ENCODE measurements around the gene GASK1B. TPM values are rescaled to one million over a fixed set of nuclear protein-coding genes. Genes with fewer than 3 reads are reported as not detected.
A peak's percentile ranks its signal among the peaks of the same experiment; 100 is the strongest.

GASK1B gene
- total RNA-seq, 1 donor from 2014 or later: 29.1 TPM

DNA sequence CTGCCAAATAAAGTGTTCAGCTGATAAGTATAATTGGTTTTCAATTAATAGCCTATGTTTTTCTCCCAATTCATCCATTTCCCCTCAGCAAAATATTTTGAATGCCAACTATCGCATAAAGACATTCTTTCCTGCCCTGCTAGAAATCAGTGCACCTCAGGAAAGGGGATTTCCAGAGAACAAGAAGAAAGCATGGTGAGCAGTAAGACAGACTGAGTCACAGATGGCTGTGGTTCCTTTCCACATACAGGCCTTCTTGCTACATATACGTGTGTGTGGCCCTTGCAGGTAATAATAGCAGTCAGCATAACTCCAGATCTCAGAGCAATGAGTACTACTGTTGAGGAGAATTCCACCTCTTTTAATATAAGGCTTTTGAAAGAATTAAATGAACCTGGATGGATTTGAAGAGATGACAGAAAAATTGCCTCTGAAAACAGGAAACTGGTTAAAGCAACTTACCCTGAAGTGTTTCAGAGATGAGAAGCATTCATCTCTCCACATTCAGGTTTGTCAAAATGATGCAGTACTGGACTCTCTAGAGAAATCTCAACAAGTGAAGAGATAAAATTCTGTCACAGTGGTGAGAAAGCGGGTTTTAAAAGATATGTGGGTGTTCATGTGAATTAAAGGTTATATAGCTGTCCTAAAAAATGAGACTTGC lies 13.6 kb downstream of the GASK1B start:
- Mint-ChIP-seq H3K27ac (peak overlapping the region; percentile 81), H3K4me3 (no peak overlapping the region), H3K4me1 (peaks cover 60% of the 10 kb centered on the region), H3K9me3 (no peaks in the 10 kb centered on the region), H3K36me3 (peaks cover 5% of the 10 kb centered on the region), H3K27me3 (ENCODE audit: low read depth) (no peaks in the 10 kb centered on the region)
- no peak for DNase-seq (ENCODE audit: low spot score in 2 of 2, unreplicated experiment in 2 of 2)
- TF ChIP-seq CTCF (IDR thresholded peaks at IDR 0.05; ENCODE audit: unreplicated experiment): no peak

DNA sequence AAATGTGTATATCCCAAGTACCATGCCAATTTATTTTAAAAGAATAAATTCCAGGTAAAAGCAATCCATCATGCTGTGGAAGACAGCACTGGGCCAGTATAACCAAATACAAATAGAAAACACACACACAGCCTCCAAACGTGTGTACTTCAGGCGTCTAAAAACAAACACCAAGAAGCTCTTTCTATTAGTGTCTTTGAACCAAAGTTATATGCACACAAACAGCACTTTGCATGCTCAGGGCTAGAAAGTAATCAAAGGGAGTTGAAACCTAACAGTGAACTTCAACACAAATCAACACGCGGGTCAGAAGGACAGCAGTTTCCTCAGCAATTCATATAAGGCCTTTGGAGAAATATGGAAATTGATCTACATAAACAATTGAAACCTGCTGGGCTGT lies 15.4 kb downstream of the GASK1B start:
- no peak overlapping the region for H3K4me3 Mint-ChIP-seq

GRCh38 chr4:158155656-158156356 lies 17.0 kb downstream of the GASK1B start:
- TF ChIP-seq CTCF (IDR thresholded peaks at IDR 0.05; ENCODE audit: unreplicated experiment): no peak
- H3K27ac Mint-ChIP-seq: no peak overlapping the region
- H3K27me3 Mint-ChIP-seq (ENCODE audit: low read depth): no peaks in the 10 kb centered on the region
- peaks cover 39% of the 10 kb centered on the region for H3K36me3 Mint-ChIP-seq
- H3K4me3 Mint-ChIP-seq: no peak overlapping the region
- peaks cover 24% of the 10 kb centered on the region for H3K9me3 Mint-ChIP-seq
- no peak for DNase-seq (ENCODE audit: low spot score in 2 of 2, unreplicated experiment in 2 of 2)
- H3K4me1 Mint-ChIP-seq: peaks cover 45% of the 10 kb centered on the region

More for the DNA sequence above, 15.4 kb downstream of the GASK1B start:
- no peak for DNase-seq (ENCODE audit: low spot score in 2 of 2, unreplicated experiment in 2 of 2)
- Mint-ChIP-seq H3K36me3 (peaks cover 23% of the 10 kb centered on the region), H3K4me1 (peaks cover 57% of the 10 kb centered on the region), H3K9me3 (peaks cover 11% of the 10 kb centered on the region), H3K27me3 (ENCODE audit: low read depth) (no peaks in the 10 kb centered on the region), H3K27ac (peak overlapping the region; percentile 54)
- no peak for TF ChIP-seq CTCF (IDR thresholded peaks at IDR 0.05; ENCODE audit: unreplicated experiment)

DNA sequence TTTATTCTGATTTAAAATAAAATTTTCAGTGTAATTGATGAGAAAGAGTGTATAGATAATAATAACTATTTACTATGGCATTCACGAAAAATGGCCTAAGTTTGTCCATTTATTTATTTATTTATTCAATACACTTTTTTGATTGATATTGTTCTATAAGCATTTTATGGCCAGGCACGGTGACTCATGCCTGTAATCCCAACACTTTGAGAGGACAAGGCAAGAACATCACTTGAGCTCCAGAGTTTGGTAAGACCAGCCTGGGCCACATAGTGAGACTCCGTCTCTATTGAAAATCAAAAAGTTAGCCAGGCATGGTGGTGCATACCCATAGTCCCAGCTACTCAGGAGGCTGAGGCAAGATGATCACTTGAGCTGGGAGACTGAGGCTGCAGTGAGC lies 25.7 kb downstream of the GASK1B start:
- Mint-ChIP-seq H3K27me3 (ENCODE audit: low read depth) (no peaks in the 10 kb centered on the region), H3K27ac (no peak overlapping the region), H3K36me3 (peaks cover 26% of the 10 kb centered on the region), H3K4me1 (no peaks in the 10 kb centered on the region), H3K4me3 (no peak overlapping the region), H3K9me3 (peaks cover 18% of the 10 kb centered on the region)
- TF ChIP-seq CTCF (IDR thresholded peaks at IDR 0.05; ENCODE audit: unreplicated experiment): no peak
- DNase-seq (ENCODE audit: low spot score in 2 of 2, unreplicated experiment in 2 of 2): no peak

GRCh38 chr4:158146736-158147135 lies 26.1 kb downstream of the GASK1B start:
- H3K4me1 Mint-ChIP-seq: no peaks in the 10 kb centered on the region
- H3K27ac Mint-ChIP-seq: no peak overlapping the region
- peaks cover 22% of the 10 kb centered on the region for H3K36me3 Mint-ChIP-seq
- H3K9me3 Mint-ChIP-seq: peaks cover 14% of the 10 kb centered on the region
- no peak for DNase-seq (ENCODE audit: low spot score in 2 of 2, unreplicated experiment in 2 of 2)
- no peak overlapping the region for H3K4me3 Mint-ChIP-seq
- no peak for TF ChIP-seq CTCF (IDR thresholded peaks at IDR 0.05; ENCODE audit: unreplicated experiment)
- H3K27me3 Mint-ChIP-seq (ENCODE audit: low read depth): no peaks in the 10 kb centered on the region
